Measurements from ENCODE around the gene KDM4F. TPM values are rescaled to one million over a fixed set of nuclear protein-coding genes. Genes with fewer than 3 reads are reported as not detected.

The KDM4F gene
- total RNA-seq, 1 donor from 2014 or later, result not detected

GRCh38 chr11:95070471-95070870 is 21.2 kb downstream of the KDM4F start:
- H3K27me3 ChIP-seq, result no peaks in the 10 kb centered on the region
- no peak for DNase-seq (ENCODE audit: low spot score)
- peaks cover 23% of the 10 kb centered on the region for H3F3A ChIP-seq (ENCODE audit: low read depth)
- no peak overlapping the region for H3K27ac ChIP-seq
- Mint-ChIP-seq H3K27me3 (ENCODE audit: insufficient read depth, low read depth) (peaks cover 2% of the 10 kb centered on the region), H3K36me3 (peaks cover 10% of the 10 kb centered on the region), H3K4me3 (no peak overlapping the region), H3K9me3 (no peaks in the 10 kb centered on the region), H3K27ac (no peak overlapping the region), H3K4me1 (peaks cover 18% of the 10 kb centered on the region)
- no peak overlapping the region for H3K4me3 ChIP-seq
- no peak overlapping the region for H3K4me2 ChIP-seq
- TF ChIP-seq EZH2phosphoT487 (IDR thresholded peaks at IDR 0.05) (no peak), EZH2 (IDR thresholded peaks at IDR 0.05) (no peak), CTCF (IDR thresholded peaks at IDR 0.05) (no peak)
- H3K9ac ChIP-seq, result no peak overlapping the region
- no peaks in the 10 kb centered on the region for H4K20me1 ChIP-seq (ENCODE audit: low read depth)
- H3K9me3 ChIP-seq (ENCODE audit: low read depth), result no peaks in the 10 kb centered on the region
- H3K79me2 ChIP-seq (ENCODE audit: low read depth), result peaks cover 12% of the 10 kb centered on the region
- no peak overlapping the region for H2AFZ ChIP-seq (replicated peaks)
- H3K36me3 ChIP-seq, result peaks cover 9% of the 10 kb centered on the region
- peaks cover 18% of the 10 kb centered on the region for H3K4me1 ChIP-seq

- Histone ChIP-seq H3K4me2 (no peak overlapping the region), H3K9ac (no peak overlapping the region), H2AFZ (replicated peaks) (no peak overlapping the region), H3K27me3 (no peaks in the 10 kb centered on the region), H3K9me3 (ENCODE audit: low read depth) (no peaks in the 10 kb centered on the region), H3K27ac (no peak overlapping the region), H3K36me3 (peaks cover 9% of the 10 kb centered on the region), H3K4me1 (peaks cover 13% of the 10 kb centered on the region), H3K4me3 (no peak overlapping the region), H4K20me1 (ENCODE audit: low read depth) (no peaks in the 10 kb centered on the region), H3K79me2 (ENCODE audit: low read depth) (peaks cover 12% of the 10 kb centered on the region), H3F3A (ENCODE audit: low read depth) (peaks cover 8% of the 10 kb centered on the region)
- Mint-ChIP-seq H3K27ac (no peak overlapping the region), H3K4me1 (peaks cover 12% of the 10 kb centered on the region), H3K36me3 (peaks cover 10% of the 10 kb centered on the region), H3K4me3 (no peak overlapping the region), H3K27me3 (ENCODE audit: insufficient read depth, low read depth) (peaks cover 2% of the 10 kb centered on the region), H3K9me3 (no peaks in the 10 kb centered on the region)
- DNase-seq (ENCODE audit: low spot score), result no peak
- no peak for TF ChIP-seq EZH2phosphoT487 (IDR thresholded peaks at IDR 0.05)
- no peak for TF ChIP-seq EZH2 (IDR thresholded peaks at IDR 0.05)
- no peak for TF ChIP-seq CTCF (IDR thresholded peaks at IDR 0.05)
Observed at GRCh38 chr11:95072948-95073347, 23.7 kb downstream of the KDM4F start.

- Histone ChIP-seq H3K4me1 (no peaks in the 10 kb centered on the region), H3K36me3 (peaks cover 9% of the 10 kb centered on the region), H3K4me2 (no peak overlapping the region), H3K27ac (no peak overlapping the region), H3K9ac (no peak overlapping the region), H3K4me3 (no peak overlapping the region), H3K27me3 (no peaks in the 10 kb centered on the region), H3K79me2 (ENCODE audit: low read depth) (no peaks in the 10 kb centered on the region), H4K20me1 (ENCODE audit: low read depth) (no peaks in the 10 kb centered on the region), H3F3A (ENCODE audit: low read depth) (no peaks in the 10 kb centered on the region), H3K9me3 (ENCODE audit: low read depth) (no peaks in the 10 kb centered on the region), H2AFZ (replicated peaks) (no peak overlapping the region)
- peaks cover 2% of the 10 kb centered on the region for H3K27me3 Mint-ChIP-seq (ENCODE audit: insufficient read depth, low read depth)
- peaks cover 3% of the 10 kb centered on the region for H3K4me1 Mint-ChIP-seq
- no peak overlapping the region for H3K4me3 Mint-ChIP-seq
- H3K9me3 Mint-ChIP-seq, result no peaks in the 10 kb centered on the region
- TF ChIP-seq CTCF (IDR thresholded peaks at IDR 0.05) (no peak), EZH2phosphoT487 (IDR thresholded peaks at IDR 0.05) (no peak), EZH2 (IDR thresholded peaks at IDR 0.05) (no peak)
- H3K27ac Mint-ChIP-seq, result no peak overlapping the region
- H3K36me3 Mint-ChIP-seq, result peaks cover 8% of the 10 kb centered on the region
- DNase-seq (ENCODE audit: low spot score), result no peak
Observed at GRCh38 chr11:95074792-95075563, 25.8 kb downstream of the KDM4F start.

Measured in neural progenitor cell (in vitro differentiated cells).